HCT116 (cell line): ENCODE results near the gene SLC6A19. TPM values are rescaled to one million over a fixed set of nuclear protein-coding genes. Genes with fewer than 3 reads are reported as not detected.

ENCODE experiments used
- ATAC-seq: fragments of 200-7000 bp; cut with Tn5 transposase; 2 replicates; pipeline ENCODE4 v1.9.1; 2020; ENCODE audit warnings: mild to moderate bottlenecking, moderate library complexity
- BruUV-seq: library from RNA; stranded (reverse); fragments of 400-500 nt; replicated peaks from 2 replicates; lab custom pipeline; 2021; lab: Mats Ljungman, UMichigan
- CTCF ChIA-PET: fragments of 300-600 bp; sonication (Branson Sonifier 250); formaldehyde crosslinking; loops from one replicate; lab custom pipeline; 2021; ENCODE audit warnings: antibody characterized with exemption; lab: Charles Lee
- POLR2A ChIA-PET: fragments of 300-600, 350-600 bp; sonication (Branson Sonifier 250); formaldehyde crosslinking; loops from one replicate; lab custom pipeline; 2021; ENCODE audit warnings: antibody characterized with exemption; lab: Charles Lee
- RAD21 ChIA-PET, 2 experiments: fragments of 300-600 bp; sonication (Branson Sonifier 250); formaldehyde crosslinking; loops; one replicate each; lab custom pipeline; 2023; ENCODE audit warnings: low total read pairs in 2 of 2; ENCODE audit not compliant: uncharacterized antibody in 2 of 2, unreplicated experiment in 2 of 2, low non-redundant PET in 1 of 2; lab: Charles Lee
- DNase-seq: peaks from one replicate; pipeline ENCODE4 v3.0.0-alpha.2; 2010; ENCODE audit warnings: low read depth, low spot score
- H2AFZ ChIP-seq: fragments of 200-600 bp; shearing (Covaris generic), sonication (generic); 2 replicates; pipeline ENCODE4 v1.6.1; 2017; ENCODE audit warnings: low read depth, mixed run types, mixed read lengths, antibody characterized with exemption, low read length; ENCODE audit not compliant: poor library complexity, severe bottlenecking
- H3K27ac ChIP-seq: 2 replicates; pipeline ENCODE4 v1.5.1; 2012; ENCODE audit warnings: low read depth, low read length
- H3K27me3 ChIP-seq: fragments of 200-600 bp; sonication (generic); 2 replicates; pipeline ENCODE4 v1.6.1; 2016; ENCODE audit warnings: mixed run types, low read length, mixed read lengths; ENCODE audit not compliant: insufficient read depth
- H3K36me3 ChIP-seq, 2 experiments: fragments of 200-500 bp in 1 of 2; fragments of 200-600 bp in 1 of 2; sonication (Bioruptor generic) in 1 of 2; sonication (generic) in 1 of 2; 2 replicates each; pipeline versions ENCODE4 v1.5.1 to v1.6.1; 2014 to 2016; ENCODE audit warnings: low read length in 2 of 2, inconsistent platforms in 1 of 2, mixed read lengths in 1 of 2, mixed run types in 1 of 2; ENCODE audit not compliant: insufficient read depth in 2 of 2, control insufficient read depth in 1 of 2
- H3K4me1 ChIP-seq, 2 experiments: fragments of 200-600 bp in 1 of 2; sonication (generic) in 1 of 2; 2 replicates each; pipeline versions ENCODE4 v1.5.1 to v1.6.1; 2012 to 2017; ENCODE audit warnings: low read length in 2 of 2, inconsistent platforms in 1 of 2, mild to moderate bottlenecking in 1 of 2, mixed read lengths in 1 of 2, mixed run types in 1 of 2, moderate library complexity in 1 of 2; ENCODE audit not compliant: insufficient read depth in 2 of 2, control insufficient read depth in 1 of 2
- H3K4me2 ChIP-seq: fragments of 200-600 bp; sonication (generic); 2 replicates; pipeline ENCODE4 v1.6.1; 2017; ENCODE audit warnings: mixed run types, low read length, mixed read lengths
- H3K4me3 ChIP-seq, 2 experiments: fragments of 200-600 bp in 1 of 2; sonication (generic) in 1 of 2; replicated peaks in 1 of 2; 2 replicates each; pipeline ENCODE4 v1.5.1; 2011 to 2016; ENCODE audit warnings: low read length in 2 of 2, control low read depth in 1 of 2, low read depth in 1 of 2, mild to moderate bottlenecking in 1 of 2, mixed read lengths in 1 of 2, mixed run types in 1 of 2
- H3K79me2 ChIP-seq: fragments of 200-600 bp; sonication (generic); 2 replicates; pipeline ENCODE4 v1.6.1; 2017; ENCODE audit warnings: mild to moderate bottlenecking, mixed run types, low read length, moderate library complexity, mixed read lengths; ENCODE audit not compliant: insufficient read depth
- H3K9ac ChIP-seq: fragments of 200-600 bp; sonication (generic); 2 replicates; pipeline ENCODE4 v1.6.1; 2016; ENCODE audit warnings: low read length, mixed read lengths
- H3K9me2 ChIP-seq: fragments of 200-600 bp; sonication (generic), shearing (Covaris generic); 2 replicates; pipeline ENCODE4 v1.6.1; 2017; ENCODE audit warnings: mixed run types, mild to moderate bottlenecking, moderate library complexity; ENCODE audit not compliant: insufficient read depth
- H3K9me3 ChIP-seq, 2 experiments: fragments of 200-500 bp in 1 of 2; fragments of 200-600 bp in 1 of 2; sonication (Bioruptor generic) in 1 of 2; sonication (generic) in 1 of 2; 2 replicates each; pipeline ENCODE4 v1.6.1; 2014 to 2017; ENCODE audit warnings: low read length in 2 of 2, mixed read lengths in 2 of 2, inconsistent platforms in 1 of 2, low read depth in 1 of 2, mild to moderate bottlenecking in 1 of 2, mixed run types in 1 of 2, moderate library complexity in 1 of 2; ENCODE audit not compliant: control insufficient read depth in 1 of 2, insufficient read depth in 1 of 2
- H4K20me1 ChIP-seq: fragments of 200-600 bp; sonication (generic), shearing (Covaris generic); 2 replicates; pipeline ENCODE4 v1.6.1; 2017; ENCODE audit warnings: mixed run types, mild to moderate bottlenecking, moderate library complexity; ENCODE audit not compliant: insufficient read depth
- ATF3 ChIP-seq: IDR thresholded peaks from 2 replicates; pipeline ENCODE4 v1.6.1; 2012
- EZH2 ChIP-seq: fragments of 200-600 bp; sonication (generic); IDR thresholded peaks from 2 replicates; pipeline ENCODE4 v1.6.1; 2017; ENCODE audit warnings: antibody characterized with exemption, mixed run types
- EZH2phosphoT487 ChIP-seq: fragments of 200-600 bp; IDR thresholded peaks from 2 replicates; pipeline ENCODE4 v1.6.1; 2018; ENCODE audit warnings: antibody characterized with exemption, borderline replicate concordance
- YY1 ChIP-seq: IDR thresholded peaks from 2 replicates; pipeline ENCODE4 v1.6.1; 2011; ENCODE audit warnings: low read length, low read depth, moderate library complexity, mild to moderate bottlenecking; ENCODE audit not compliant: insufficient replicate concordance; ENCODE audit errors: extremely low read depth
- intact Hi-C: fragments of 100-400 bp; cut with micrococcal nuclease; formaldehyde crosslinking; loops from 2 replicates; pipeline ENCODE4 v1.10.0; 2022
- total RNA-seq: library from RNA; stranded (reverse); gene quantifications from one replicate; pipeline ENCODE4 v1.2.1, GENCODE V29; 2021; ENCODE audit not compliant: unreplicated experiment
- TF ChIP-seq, protein P1 (sequence below), 3 experiments: fragments of 200-600 bp in 1 of 3; sonication (generic) in 1 of 3; IDR thresholded peaks in 2 of 3; conservative IDR thresholded peaks in 1 of 3; 2 replicates each; pipeline ENCODE4 v1.5.1; 2012 to 2017; ENCODE audit warnings: low read depth in 2 of 3, low read length in 2 of 3, antibody characterized with exemption in 1 of 3, borderline replicate concordance in 1 of 3, control low read depth in 1 of 3, mild to moderate bottlenecking in 1 of 3, mixed read lengths in 1 of 3, mixed run types in 1 of 3, moderate library complexity in 1 of 3; ENCODE audit not compliant: insufficient read depth in 1 of 3

Gene SLC6A19
- total RNA-seq, 1 experiment from 2014 or later, result not detected

DNA sequence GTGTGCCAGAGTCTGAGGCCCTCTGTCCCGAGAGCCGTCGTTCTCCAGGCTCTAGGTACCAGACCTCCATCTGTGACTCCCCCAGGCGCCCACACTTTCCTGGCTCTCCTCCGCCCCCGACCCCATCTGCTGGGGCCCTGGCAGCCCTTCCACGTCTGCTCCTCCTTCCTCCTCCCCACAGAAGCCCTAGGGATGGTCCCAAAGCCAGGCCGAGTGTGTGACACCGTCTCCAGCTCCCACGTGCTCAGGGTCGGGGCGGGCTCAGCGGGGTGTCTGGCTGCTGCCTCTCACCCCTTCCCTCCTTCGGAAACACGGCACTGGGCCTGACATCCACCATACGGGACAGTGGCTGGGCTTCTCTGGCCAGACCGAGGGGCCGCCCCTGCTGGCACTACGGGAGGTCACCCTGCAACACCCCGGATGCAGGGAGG lies 20.5 kb upstream of the SLC6A19 start:
- H4K20me1 ChIP-seq, result no peaks in the 10 kb centered on the region
- no peak overlapping the region for H3K27ac ChIP-seq
- no peak overlapping the region for H2AFZ ChIP-seq
- H3K9ac ChIP-seq, result no peak overlapping the region
- ATAC-seq (no peak), DNase-seq (no peak)
- no peak for TF ChIP-seq YY1
- TF ChIP-seq, protein P1, sequence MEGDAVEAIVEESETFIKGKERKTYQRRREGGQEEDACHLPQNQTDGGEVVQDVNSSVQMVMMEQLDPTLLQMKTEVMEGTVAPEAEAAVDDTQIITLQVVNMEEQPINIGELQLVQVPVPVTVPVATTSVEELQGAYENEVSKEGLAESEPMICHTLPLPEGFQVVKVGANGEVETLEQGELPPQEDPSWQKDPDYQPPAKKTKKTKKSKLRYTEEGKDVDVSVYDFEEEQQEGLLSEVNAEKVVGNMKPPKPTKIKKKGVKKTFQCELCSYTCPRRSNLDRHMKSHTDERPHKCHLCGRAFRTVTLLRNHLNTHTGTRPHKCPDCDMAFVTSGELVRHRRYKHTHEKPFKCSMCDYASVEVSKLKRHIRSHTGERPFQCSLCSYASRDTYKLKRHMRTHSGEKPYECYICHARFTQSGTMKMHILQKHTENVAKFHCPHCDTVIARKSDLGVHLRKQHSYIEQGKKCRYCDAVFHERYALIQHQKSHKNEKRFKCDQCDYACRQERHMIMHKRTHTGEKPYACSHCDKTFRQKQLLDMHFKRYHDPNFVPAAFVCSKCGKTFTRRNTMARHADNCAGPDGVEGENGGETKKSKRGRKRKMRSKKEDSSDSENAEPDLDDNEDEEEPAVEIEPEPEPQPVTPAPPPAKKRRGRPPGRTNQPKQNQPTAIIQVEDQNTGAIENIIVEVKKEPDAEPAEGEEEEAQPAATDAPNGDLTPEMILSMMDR (IDR thresholded peaks at IDR 0.05 in 2 of 3, conservative IDR thresholded peaks at IDR 0.05 in 1 of 3; ENCODE audit: borderline replicate concordance in 1 of 3, insufficient read depth in 1 of 3, low read depth in 2 of 3, low read length in 2 of 3), result no peak
- TF ChIP-seq ATF3, result no peak
- no peak for TF ChIP-seq EZH2
- no peak for TF ChIP-seq EZH2phosphoT487
- H3K27me3 ChIP-seq, result no peaks in the 10 kb centered on the region
- RAD21 ChIA-PET, result no interaction called here
- CTCF ChIA-PET, result no interaction called here
- BruUV-seq, result no TSS peak
- intact Hi-C loops, result no loop called here
- no peaks in the 10 kb centered on the region for H3K9me3 ChIP-seq
- no peaks in the 10 kb centered on the region for H3K9me2 ChIP-seq
- H3K4me3 ChIP-seq, result no peak overlapping the region
- H3K79me2 ChIP-seq, result no peaks in the 10 kb centered on the region
- no peaks in the 10 kb centered on the region for H3K36me3 ChIP-seq
- H3K4me1 ChIP-seq, result no peaks in the 10 kb centered on the region
- H3K4me2 ChIP-seq, result no peak overlapping the region
- POLR2A ChIA-PET, result no interaction called here
